IPS-NIHi11 (cell line): ENCODE results near the gene USF2.

Experiments
- DNase-seq: peaks from one replicate; pipeline ENCODE4 v3.0.0; 2012; ENCODE audit warnings: mixed read lengths, low spot score

USF2 gene

DNA sequence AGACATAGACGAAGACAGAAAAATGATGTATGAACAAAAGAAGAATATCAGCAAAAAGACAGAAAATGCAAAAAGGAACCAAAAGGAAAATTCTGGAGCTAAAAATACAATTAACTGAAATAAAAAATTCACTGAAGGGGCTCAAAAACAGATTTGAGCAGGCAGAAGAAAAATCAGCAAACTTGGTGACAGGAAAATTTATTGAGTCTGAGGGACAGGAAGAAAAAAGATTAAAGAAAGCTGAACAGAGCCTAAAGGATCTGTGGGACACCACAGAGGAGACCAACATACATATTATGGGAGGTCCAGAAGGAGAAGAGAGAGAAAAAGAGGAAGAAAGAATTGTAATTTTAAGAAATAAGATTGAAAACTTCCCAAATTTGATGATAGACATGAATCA lies 27.3 kb upstream of the USF2 start:
- no peak for DNase-seq

DNA sequence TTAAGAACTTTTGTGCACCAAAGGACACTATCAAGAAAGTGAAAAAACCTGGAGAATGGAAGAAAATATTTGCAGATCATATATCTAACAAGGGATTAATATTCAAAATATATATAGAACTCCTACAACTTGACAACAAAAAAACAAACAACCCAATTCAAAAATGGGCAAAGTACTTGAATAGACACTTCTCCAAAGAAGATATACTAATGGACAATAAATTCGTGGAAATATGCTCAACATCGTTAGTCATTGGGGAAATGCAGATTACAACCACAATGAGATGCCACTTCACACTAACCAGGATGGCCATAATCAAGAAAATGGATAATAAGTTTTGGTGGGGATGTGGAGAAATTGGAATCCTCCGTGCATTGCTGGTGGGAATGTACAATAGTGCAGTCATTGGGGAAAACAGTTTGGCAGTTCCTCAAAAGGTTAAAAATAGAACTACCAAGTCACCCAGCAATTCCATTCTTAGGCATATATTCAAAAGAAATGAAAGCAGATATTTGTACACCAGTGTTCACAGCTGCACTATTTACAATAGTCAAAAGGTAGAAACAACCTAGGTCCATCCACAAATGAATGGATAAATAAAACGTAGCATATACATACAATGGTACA lies 22.2 kb upstream of the USF2 start:
- no peak for DNase-seq

DNA sequence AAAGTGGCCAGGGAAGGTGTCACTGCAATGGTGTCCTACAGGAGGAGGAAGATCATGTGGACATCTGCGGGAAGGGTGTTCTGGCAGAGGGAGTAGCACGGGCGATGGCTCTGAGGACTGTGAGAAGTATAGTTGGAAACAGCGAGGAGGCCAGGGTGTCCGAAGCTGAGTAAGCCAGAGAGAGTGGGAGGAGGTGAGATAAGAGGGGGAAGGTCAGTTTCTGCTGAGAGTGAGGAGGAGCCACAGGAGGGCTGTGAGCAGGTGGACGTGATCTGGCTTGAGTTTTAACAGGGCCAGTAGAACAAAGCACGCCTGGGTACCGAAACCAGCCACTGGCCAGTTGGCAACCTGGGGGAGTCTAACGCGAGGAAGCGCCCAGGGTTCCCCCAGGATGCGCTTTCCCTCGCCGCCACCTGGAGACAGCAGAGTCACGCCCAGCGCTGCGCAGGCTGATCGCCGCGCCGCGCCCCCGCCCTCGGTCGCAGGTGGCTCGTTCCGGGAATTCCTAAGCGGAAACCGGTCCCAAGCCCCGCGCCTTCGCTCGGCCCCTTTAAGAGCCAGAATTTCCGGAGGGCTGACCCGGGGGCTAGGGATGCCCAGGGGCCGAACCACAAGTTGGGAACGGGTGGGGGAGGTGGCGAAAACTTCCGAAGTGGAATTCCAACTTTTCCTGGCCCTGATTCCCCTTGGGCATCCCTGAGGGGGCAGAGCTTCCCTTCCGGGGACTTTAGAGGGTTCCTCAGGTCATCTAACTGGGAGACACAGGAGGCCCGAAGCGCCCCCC lies 21.0 kb upstream of the USF2 start:
- DNase-seq: peak; percentile 93

DNA sequence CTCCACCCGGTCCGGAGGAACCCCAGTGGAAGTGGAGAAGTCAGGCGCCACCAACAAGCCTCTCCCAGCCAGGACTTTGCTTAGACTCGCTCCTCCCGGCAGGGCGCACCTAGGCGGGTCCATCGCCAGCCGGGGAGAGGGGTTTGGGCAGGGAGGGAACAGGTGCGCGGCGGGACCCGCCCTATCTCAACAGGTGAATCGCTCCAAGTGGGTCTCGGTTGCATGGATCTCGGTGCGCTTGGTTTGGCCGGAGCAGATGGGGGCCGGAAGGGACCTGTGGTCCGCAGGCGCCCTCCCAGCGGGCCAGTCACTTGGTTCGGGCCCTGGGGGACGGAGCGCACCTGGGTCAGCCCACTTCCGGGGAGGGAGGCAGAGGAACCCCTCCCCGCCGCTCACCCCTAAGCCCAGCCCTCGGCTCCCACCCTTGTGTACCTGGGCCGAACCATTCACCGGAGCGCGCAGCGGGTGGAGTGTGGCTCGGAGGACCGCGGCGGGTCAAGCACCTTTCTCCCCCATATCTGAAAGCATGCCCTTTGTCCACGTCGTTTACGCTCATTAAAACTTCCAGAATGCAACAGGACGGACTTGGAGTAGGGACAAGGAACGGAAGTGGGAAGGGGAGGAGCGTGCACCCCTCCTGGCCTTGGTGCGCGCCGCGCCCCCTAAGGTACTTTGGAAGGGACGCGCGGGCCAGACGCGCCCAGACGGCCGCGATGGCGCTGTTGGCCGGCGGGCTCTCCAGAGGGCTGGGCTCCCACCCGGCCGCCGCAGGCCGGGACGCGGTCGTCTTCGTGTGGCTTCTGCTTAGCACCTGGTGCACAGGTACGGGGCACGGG lies 20.2 kb upstream of the USF2 start, which contains the start of gene LSR:
Gene LSR, plus strand, starts transcription at position 693 of the 836 bp plus-strand sequence. Its CDS starts 21 bp downstream, at position 714.
- peak; percentile 92 for DNase-seq

DNA sequence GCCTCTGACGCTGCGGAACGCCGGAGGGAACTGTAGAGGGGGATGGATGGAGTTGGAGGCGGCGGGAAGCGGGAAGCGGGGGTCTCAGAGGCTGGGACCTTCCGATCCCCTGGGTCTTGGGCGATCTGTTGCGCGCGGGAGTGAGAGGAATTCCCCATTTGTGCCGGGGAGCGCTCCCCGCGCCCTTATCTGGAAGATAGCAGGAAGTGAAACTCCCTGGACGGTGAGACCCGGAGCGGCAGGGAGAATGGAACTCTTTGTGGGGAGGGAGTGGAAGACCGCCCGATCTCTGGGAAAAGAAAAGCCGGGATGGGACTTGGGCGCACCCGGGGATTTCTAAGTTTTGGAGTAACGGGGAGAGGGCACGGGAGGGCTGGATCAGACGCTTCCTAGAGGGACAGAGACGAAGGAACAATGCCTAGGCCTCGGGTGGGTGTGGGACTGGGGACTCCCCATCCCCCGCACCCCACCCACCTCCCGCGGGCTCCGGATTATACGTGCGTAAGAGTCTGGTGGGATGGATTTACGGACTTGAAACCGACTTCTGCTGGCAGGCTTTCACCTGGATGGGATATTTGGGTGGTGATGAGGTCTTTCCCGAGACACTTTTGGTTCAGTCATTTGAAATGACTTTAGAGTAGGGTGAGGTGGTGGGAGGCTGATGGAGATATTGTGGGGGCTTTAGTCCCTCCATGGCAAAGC lies 19.5 kb upstream of the USF2 start:
- DNase-seq: no peak

DNA sequence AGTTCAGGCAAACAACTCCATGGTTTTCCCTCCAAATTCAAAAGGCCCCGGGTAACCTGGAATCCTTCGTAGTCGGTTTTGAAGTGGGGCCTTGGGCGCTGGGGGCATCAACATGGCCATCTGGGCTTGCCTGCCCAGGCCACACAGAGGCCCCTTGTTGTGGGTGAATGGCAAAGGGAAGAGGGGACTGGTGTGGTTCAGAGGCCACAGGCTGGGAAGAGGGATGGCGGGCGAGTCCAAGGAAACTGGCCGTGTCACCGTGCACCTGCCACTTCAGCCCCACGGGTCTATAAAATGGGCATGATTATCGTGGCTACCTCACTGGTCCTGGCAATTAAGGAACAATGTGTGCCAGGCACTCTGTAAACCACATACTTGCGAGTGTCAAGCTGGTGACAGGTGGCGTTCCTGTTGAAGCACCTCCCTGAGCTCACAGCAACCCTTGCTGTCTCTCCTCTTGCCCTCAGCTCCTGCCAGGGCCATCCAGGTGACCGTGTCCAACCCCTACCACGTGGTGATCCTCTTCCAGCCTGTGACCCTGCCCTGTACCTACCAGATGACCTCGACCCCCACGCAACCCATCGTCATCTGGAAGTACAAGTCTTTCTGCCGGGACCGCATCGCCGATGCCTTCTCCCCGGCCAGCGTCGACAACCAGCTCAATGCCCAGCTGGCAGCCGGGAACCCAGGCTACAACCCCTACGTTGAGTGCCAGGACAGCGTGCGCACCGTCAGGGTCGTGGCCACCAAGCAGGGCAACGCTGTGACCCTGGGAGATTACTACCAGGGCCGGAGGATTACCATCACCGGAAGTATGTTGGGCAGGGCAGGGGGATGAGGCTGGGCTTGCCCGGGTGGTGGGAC lies 18.7 kb upstream of the USF2 start:
- no peak for DNase-seq

DNA sequence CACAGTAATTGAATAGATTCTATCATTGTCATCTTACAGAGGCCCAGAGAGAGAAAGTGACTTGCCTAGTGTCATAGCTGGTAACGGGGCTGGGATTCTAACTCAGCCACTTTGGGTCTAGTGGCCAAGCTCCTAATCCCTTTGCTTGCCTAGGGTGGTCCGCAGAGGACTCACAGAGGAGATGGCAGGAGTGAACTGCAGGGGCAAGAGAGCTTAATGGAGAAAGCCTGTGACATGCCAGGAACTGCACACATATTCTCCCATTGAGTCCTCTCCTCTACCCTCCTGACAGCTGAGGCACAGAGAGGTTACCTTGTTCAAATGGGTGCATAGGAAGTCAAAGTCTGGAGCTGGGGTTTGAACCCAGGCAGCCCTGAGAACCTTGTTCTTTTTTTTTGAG lies 17.3 kb upstream of the USF2 start:
- no peak for DNase-seq

DNA sequence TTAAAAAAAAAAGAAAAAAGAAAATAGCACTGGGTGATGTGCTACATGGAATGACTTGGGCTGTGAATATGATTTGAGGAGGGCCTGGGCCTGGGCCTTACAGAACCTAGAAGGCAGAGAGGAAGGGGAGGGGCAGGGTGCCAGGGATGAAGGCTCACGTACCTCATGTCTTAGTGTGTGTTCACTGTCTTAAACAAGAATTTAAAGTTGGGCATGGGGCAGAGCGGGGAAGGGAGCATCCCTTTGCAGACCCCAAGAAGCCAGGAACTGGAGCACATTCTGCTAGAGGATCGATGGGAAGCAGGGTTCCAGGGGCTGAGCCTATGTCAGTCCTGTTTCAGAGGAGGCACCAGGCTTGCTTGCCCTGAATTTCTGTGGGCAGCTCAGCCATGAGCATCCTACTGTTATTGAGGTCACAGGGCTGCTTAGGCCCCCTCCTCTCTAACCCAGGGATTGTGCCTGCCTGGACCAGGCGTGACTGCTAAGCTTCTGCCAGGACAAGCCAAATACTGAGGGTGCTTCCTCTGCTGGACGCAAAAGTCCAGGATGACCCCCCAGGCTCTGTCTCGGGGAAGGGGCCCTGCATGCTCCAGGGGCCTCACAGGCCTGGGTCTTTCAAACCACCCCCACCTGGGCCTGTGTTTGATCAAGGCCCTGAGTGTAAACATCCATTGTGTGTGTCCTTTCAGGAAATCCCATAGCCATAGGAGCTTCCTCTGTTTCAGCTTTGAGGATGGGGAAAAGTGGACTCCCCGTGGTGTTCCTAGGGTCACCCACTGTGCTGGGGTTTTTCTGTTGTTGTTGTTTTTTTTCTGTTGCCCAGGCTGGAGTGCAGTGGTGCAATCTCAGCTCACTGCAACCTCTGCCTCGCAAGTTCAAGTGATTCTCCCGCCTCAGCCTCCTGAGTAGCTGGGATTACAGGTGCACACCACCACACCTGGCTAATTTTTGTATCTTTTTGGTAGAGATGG lies 15.2 kb upstream of the USF2 start:
- no peak for DNase-seq

DNA sequence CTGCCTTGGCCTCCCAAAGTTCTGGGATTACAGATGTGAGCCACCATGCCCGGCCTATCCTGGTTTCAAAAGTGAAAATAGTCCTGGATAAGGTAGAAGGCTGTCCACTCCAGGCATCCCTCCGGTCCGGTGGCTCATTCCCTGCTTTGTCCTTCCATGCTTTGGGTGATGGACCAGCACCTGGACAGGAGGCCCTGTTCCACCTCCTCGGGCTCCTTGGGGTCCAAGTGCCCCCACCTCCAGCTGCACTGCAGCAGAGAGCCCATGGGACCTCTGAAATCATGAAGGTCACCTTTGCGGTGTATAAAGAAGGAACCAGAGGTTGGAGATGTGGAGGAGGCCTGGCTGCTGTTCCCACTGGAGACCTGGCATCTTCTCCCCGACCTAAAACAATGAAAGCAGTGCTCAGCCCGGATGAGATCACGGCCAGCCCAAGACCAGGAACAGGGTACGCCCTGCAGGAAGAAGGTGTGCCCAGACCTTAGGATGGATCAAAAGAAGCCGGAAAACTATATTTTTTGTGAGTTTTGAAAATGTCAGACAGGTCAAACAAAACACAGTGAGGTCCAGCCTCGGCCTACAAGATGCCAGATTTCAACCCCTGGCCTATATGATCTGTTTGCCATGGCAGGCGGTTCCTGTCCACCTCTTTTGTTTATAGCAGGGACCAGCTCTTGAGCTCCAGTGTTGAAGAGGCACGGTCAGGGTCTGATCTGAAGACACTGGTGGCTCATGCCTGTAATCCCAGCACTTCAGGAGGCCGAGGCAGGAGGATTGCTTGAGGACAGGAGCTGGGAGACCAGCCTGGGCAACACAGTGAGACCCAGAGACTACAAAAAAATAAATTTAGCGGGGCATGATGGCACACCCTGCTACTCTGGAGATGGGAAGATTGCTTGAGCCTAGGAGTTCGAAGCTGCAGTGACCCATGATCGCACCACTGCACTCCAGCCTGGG lies 14.1 kb upstream of the USF2 start:
- DNase-seq: no peak

DNA sequence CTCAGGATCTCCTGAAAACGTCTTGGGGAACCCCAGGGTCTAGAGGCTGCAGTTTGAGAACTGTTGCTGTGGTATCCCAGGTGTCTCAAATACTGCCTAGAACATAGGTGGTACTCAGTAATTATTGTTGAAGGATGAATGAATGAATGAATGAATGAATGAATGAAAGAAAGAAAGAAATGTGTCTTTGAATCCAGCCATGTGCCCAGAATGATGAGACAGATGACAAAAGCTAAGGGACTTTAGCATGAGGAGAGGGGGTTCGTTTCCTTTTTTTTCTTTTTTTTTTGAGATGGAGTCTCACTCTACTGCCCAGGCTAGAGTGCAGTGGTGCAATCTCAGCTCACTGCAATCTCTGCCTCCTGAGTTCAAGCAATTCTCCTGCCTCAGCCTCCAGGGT lies 12.2 kb upstream of the USF2 start:
- DNase-seq: no peak

DNA sequence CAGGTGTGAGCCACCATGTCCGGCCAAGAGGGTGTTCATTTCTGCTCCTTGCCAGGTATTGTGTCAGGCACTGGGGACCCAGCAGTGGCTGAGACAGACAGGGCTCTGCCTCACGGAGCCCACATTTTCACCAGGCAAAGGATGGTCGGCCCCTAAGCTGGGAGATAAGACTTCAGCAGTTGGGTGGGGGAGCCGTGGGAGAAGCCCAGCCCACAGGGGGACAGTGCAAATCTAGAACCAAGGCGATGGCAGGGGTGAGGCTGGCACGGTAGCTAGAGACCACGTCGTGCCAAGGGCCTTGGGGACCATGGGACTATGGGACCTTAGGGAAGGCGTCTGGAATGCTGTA lies 11.7 kb upstream of the USF2 start:
- DNase-seq: no peak

DNA sequence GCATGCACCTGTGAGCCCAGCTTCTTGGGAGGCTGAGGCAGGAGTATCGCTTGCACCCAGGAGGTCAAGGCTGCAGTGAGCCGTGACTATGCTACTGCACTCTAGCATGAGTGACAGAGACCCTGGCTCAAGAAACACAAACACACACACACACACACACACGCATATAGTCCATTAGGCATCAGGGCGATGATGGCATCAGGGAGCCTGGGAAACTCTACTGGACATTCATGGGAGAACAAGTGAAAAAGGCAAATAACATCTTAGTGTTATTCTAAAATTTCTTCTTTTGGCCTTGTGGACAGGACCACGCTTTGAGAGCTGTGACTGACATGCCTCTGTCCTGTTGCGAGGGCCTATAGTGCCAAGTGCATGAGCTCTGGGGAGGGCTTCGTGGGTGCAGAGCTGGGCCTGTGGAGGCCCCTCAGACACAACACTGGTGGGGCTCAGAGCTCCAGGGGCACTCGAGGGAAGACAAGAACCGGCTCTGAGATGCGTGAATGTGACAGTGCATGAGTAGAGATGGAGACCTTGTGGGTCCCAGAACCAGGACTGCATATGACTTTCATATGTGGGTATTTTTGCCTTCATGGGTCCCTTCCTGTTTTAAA lies 8.0 kb upstream of the USF2 start:
- no peak for DNase-seq

DNA sequence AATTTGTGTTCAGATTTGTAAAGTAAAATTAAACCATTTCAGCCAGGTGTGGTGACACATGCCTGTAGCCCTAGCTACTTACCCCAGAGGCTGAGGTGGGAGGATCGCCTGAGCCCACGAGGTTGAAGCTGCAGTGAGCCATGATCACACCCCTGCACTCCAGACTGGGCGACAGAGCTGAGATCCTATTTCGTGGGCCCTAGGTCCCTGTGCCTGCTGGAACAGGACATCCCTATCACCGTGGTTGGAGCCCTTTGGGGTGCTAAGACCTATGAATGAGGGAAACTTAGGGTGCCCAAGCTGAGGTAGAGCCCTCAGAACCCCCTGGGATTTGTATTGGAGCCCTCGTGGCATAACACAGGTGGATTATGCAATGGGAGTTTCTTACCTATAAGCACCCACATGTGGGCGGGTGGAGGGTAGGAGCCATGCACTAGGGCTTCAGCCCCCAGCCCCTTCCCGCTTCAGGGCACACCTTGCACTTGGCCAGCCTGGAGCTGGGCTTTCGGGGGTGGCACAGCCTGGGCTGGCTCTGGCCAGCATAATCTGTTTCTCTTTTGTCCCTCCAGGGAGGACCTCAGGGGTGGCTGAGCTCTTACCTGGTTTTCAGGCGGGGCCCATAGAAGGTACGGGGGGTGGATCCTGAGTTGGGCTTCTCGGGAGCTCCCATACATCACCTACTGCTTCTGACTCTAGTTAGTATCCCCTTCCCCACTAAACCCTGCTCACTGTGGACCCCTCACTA lies 7.2 kb upstream of the USF2 start:
- no peak for DNase-seq

DNA sequence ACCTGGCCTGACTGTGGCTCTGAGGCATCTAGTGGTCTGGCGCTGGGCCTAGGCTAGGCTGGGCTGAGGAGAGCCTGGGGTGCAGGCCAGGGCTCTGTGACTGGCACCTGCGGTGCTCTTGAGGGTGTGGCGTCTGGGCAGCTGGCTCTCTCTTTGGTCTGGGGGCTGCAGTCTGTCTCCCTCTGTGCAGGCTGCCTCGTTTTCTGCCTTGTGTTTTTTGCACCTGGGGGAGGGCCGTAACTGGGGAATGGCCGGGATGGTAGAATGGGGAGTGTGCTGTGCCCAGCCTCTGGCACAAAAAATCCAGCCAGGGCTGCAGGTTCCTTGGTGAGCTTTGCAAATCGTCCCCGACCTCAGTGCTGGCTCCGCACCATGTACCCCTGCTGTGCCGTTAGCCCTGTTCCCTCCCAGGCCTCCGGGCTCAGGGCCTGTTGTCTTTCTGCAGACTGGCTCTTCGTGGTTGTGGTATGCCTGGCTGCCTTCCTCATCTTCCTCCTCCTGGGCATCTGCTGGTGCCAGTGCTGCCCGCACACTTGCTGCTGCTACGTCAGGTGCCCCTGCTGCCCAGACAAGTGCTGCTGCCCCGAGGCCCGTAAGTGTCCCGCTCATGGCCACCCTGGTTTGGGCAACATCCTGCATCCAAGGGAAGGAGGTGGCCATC lies 6.5 kb upstream of the USF2 start:
- peak; percentile 11 for DNase-seq

DNA sequence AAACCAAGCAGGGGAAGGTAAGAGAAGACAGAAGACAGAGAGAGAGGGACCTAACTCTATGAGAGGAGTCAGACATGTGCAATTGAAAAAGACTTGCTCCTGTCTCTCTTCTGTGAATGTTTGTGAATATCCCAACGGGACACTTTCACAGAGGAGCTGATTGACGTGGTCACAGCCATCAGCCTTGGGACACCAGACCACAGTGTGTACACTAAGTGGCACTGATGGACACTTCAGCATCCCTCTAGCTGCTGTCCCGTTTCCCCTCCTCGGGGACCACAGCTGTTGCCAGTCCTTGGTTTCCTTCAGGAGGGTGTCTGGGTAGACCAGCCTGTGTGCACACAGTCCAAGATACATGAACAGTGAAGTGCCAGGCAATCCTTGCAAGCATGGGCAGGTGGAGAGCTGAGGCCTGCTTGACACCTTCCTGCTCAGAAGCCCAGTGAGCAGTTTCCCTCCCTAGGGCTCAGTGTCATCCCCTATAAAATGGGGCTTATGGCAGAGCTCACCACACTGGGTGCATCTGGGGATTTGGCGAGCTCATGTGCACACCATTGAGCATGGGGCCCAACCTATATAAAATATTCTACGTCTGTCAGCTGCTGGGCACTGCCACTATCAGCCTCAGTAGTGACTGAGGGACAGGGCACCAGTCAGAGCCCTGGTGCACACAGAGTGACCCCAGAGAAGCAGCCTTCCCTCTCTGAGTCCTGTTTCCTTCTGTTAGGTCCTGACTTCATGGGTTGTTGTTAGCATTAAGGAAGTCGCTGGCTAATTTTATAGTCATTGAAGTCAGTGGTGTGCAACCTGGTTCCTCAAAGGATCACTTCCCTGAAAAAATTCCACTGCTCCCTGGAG lies 4.3 kb upstream of the USF2 start:
- no peak for DNase-seq
